IPS-18a (cell line): ENCODE results near the gene MS4A14.
A peak's percentile ranks its signal among the peaks of the same experiment; 100 is the strongest.
"Not testable (repeated sequence)": the region's sequence is repeated elsewhere in the genome, so short reads cannot be mapped to it uniquely, and the experiment has no call there.

Experiments
- H3K27ac ChIP-seq: one replicate; pipeline ENCODE4 v1.5.1; 2013; ENCODE audit warnings: low read length
- H3K27me3 ChIP-seq: one replicate; pipeline ENCODE4 v1.6.1; 2013; ENCODE audit warnings: mild to moderate bottlenecking, low read length; ENCODE audit not compliant: control insufficient read depth, insufficient read depth
- H3K36me3 ChIP-seq: one replicate; pipeline ENCODE4 v1.6.1; 2013; ENCODE audit warnings: low read depth, low read length; ENCODE audit not compliant: control insufficient read depth
- H3K4me1 ChIP-seq: one replicate; pipeline ENCODE4 v1.6.1; 2013; ENCODE audit warnings: low read depth, low read length; ENCODE audit not compliant: control insufficient read depth
- H3K4me3 ChIP-seq: one replicate; pipeline ENCODE4 v1.5.1; 2013; ENCODE audit warnings: low read length
- H3K9ac ChIP-seq: one replicate; pipeline ENCODE4 v1.6.1; 2013; ENCODE audit warnings: mild to moderate bottlenecking, low read length, moderate library complexity
- H3K9me3 ChIP-seq: one replicate; pipeline ENCODE4 v1.6.1; 2013; ENCODE audit warnings: low read depth, low read length; ENCODE audit not compliant: control insufficient read depth

Gene MS4A14, protein sequence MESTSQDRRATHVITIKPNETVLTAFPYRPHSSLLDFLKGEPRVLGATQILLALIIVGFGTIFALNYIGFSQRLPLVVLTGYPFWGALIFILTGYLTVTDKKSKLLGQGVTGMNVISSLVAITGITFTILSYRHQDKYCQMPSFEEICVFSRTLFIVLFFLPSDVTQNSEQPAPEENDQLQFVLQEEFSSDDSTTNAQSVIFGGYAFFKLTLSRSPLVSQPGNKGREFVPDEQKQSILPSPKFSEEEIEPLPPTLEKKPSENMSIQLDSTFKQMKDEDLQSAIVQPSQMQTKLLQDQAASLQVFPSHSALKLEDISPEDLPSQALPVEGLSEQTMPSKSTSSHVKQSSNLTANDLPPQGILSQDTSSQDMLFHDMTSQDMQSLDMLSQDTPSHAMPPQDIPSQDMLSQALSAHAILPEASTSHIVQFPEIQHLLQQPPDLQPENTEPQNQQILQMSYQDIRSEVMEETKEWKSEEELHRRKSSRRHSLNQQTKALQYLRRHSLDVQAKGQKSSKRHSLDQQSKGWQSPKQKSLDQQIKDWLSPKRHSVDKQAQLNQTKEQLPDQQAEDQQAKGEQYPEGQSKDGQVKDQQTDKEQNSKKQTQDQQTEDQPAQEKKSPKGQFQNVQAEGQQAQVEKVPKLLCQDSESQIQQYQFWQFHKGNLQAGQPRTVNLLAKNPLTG

DNA sequence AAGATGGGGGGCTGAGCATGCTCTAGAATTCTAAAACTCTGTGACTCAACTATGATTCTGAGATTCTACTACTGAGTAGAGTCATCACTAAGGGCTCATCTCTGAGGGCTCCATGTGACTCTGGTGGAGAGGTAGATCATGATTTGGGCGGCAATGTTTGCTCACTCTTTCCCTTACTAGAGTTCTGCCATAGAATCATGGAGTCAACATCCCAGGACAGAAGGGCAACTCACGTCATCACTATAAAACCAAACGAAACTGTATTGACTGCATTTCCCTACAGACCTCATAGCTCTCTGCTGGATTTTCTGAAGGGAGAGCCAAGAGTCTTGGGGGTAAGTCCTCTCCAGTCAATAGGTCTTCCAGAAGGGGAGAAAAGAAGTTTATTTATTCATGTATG, at the start of gene MS4A14:
Gene MS4A14, plus strand, starts transcription at position 78 of the 400 bp plus-strand sequence. Its CDS starts 120 bp downstream, at position 198.
- H3K4me1 ChIP-seq: no peaks in the 10 kb centered on the region
- no peaks in the 10 kb centered on the region for H3K27me3 ChIP-seq
- H3K36me3 ChIP-seq: no peaks in the 10 kb centered on the region
- no peaks in the 10 kb centered on the region for H3K9me3 ChIP-seq
- H3K4me3 ChIP-seq: no peak within 1 kb of the TSS
- H3K27ac ChIP-seq: no peak within 1 kb of the TSS
- H3K9ac ChIP-seq: no peak within 1 kb of the TSS

- Histone ChIP-seq H3K36me3 (no peaks in the 10 kb centered on the region), H3K4me3 (no peak overlapping the region), H3K27me3 (no peaks in the 10 kb centered on the region), H3K27ac (no peak overlapping the region), H3K9ac (no peak overlapping the region), H3K9me3 (no peaks in the 10 kb centered on the region), H3K4me1 (no peaks in the 10 kb centered on the region)
Observed at GRCh38 chr11:60347084-60347797, 49.0 kb upstream of the MS4A14 start.

DNA sequence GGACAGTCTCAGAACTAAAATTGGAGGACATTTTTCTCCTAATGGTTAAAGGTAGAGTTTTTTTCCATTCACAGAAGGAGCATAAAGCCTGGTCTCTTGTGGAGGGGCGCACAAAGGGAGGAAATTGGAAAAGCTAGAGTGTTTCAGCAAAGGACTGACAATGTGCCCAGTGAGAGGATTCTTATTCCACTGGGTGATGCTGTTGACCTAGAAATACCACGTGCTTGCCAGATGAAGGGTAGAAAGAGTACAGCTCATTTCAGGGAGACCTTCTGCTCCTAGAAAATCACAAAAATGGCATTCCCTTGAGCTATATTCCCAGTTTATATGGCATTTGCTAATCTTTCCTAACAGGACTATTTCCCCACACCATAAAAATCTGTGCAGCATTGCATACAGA, 48.1 kb upstream of the MS4A14 start:
- H3K4me1 ChIP-seq: no peaks in the 10 kb centered on the region
- H3K27me3 ChIP-seq: no peaks in the 10 kb centered on the region
- no peak overlapping the region for H3K4me3 ChIP-seq
- no peak overlapping the region for H3K27ac ChIP-seq
- no peaks in the 10 kb centered on the region for H3K36me3 ChIP-seq
- no peak overlapping the region for H3K9ac ChIP-seq
- H3K9me3 ChIP-seq: no peaks in the 10 kb centered on the region

DNA sequence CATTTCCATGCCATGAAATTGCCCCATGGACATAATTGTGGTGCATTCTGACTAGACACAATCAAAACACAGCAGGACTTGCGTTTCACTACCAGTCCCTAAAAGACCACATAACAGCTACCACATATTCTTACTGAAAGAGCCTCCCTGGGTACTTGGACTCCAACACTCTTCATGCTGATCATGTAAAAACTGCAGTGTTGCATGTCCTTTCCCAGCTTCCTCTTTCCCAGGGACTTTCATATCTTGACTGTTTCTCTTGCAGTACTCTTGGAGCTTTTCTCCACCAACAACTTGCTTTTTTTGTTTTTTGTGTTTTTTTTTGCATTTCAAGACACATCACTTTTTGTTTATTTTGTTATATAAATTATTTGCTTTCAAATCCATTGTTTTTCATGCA, 46.3 kb upstream of the MS4A14 start:
- Histone ChIP-seq H3K36me3 (no peaks in the 10 kb centered on the region), H3K27me3 (no peaks in the 10 kb centered on the region), H3K9ac (no peak overlapping the region), H3K9me3 (no peaks in the 10 kb centered on the region), H3K4me3 (no peak overlapping the region), H3K27ac (no peak overlapping the region), H3K4me1 (no peaks in the 10 kb centered on the region)

DNA sequence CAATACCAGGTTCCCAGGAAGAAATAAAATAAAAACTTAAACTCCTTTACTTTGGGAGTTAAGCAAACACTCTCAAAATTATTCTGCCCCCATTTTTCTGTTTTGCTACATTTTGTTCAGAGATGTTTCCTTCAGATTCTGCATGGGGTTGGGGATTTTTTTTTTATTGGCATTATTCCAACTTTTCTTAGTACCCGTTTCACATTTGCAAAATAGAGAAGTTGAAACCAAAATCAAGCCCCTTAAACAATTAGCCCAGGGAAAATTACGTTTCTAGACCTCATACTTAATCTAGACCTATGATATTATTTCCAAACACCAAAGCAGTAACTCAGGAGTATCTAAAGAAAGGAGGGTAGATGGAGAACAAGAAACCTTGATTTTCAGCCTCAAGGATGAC, 38.5 kb upstream of the MS4A14 start:
- H3K27ac ChIP-seq: no peak overlapping the region
- H3K4me1 ChIP-seq: no peaks in the 10 kb centered on the region
- H3K9ac ChIP-seq: no peak overlapping the region
- H3K36me3 ChIP-seq: no peaks in the 10 kb centered on the region
- peaks cover 11% of the 10 kb centered on the region for H3K9me3 ChIP-seq
- H3K4me3 ChIP-seq: no peak overlapping the region
- no peaks in the 10 kb centered on the region for H3K27me3 ChIP-seq

GRCh38 chr11:60360621-60361020, 35.6 kb upstream of the MS4A14 start:
- Histone ChIP-seq H3K4me1 (peaks cover 13% of the 10 kb centered on the region), H3K36me3 (no peaks in the 10 kb centered on the region), H3K4me3 (no peak overlapping the region), H3K27ac (no peak overlapping the region), H3K27me3 (no peaks in the 10 kb centered on the region), H3K9ac (no peak overlapping the region), H3K9me3 (peaks cover 11% of the 10 kb centered on the region)

- Histone ChIP-seq H3K27ac (no peak overlapping the region), H3K4me3 (no peak overlapping the region), H3K9ac (no peak overlapping the region), H3K27me3 (no peaks in the 10 kb centered on the region), H3K36me3 (no peaks in the 10 kb centered on the region), H3K4me1 (peaks cover 15% of the 10 kb centered on the region), H3K9me3 (peaks cover 11% of the 10 kb centered on the region)
Observed at GRCh38 chr11:60362241-60362640, 34.0 kb upstream of the MS4A14 start.

GRCh38 chr11:60363542-60364470, 32.5 kb upstream of the MS4A14 start:
- Histone ChIP-seq H3K27ac (peak overlapping the region; percentile 49), H3K27me3 (no peaks in the 10 kb centered on the region), H3K4me1 (peaks cover 19% of the 10 kb centered on the region), H3K4me3 (peak overlapping the region; percentile 13), H3K9me3 (peaks cover 11% of the 10 kb centered on the region), H3K9ac (no peak overlapping the region), H3K36me3 (no peaks in the 10 kb centered on the region)

DNA sequence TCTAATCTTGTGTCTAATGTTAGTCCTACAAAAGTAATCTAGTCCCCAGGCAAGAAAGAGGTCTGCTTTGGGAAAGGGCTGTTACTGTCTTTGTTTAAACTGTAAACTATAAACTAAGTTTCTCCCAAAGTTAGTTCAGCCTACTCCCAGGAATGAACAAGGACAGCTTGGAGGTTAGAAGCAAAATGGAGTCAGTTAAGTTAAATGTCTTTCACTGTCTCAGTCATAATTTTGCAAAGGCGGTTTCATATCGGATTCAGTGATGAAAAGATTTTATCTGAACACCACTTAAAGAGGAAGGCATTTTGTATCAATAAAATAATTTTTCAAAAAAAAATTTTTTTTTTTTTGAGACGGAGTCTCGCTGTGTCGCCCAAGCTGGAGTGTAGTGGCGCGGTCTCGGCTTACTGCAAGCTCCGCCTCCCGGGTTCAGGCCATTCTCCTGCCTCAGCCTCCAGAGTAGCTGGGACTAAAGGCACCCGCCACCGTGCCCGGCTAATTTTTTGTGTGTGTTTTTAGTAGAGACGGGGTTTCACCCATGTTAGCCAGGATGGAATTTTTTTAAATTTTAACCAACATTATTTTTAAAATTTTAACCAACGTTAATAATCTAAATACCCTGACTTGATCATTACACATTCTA, 29.9 kb upstream of the MS4A14 start:
- not testable (repeated sequence) for H3K9me3 ChIP-seq, H3K27me3 ChIP-seq, H3K27ac ChIP-seq, H3K4me3 ChIP-seq, H3K9ac ChIP-seq, H3K36me3 ChIP-seq
- H3K4me1 ChIP-seq: peaks cover 19% of the 10 kb centered on the region

GRCh38 chr11:60367009-60367408, 29.2 kb upstream of the MS4A14 start:
- Histone ChIP-seq H3K9ac (no peak overlapping the region), H3K36me3 (no peaks in the 10 kb centered on the region), H3K4me1 (peaks cover 19% of the 10 kb centered on the region), H3K27me3 (no peaks in the 10 kb centered on the region), H3K4me3 (no peak overlapping the region), H3K9me3 (no peaks in the 10 kb centered on the region), H3K27ac (no peak overlapping the region)
